OCI-LY1 (cell line): Measurements from ENCODE around the gene MACROD2.

ENCODE experiments used
- H2AFZ ChIP-seq: fragments of 200-600 bp; sonication (generic), shearing (Covaris generic); 2 replicates; pipeline ENCODE4 v1.6.0; 2014; ENCODE audit warnings: antibody characterized with exemption, mild to moderate bottlenecking, low read length
- H3F3A ChIP-seq: fragments of 200-600 bp; sonication (generic), shearing (Covaris generic); 2 replicates; pipeline ENCODE4 v1.6.0; 2014; ENCODE audit warnings: mild to moderate bottlenecking, antibody characterized with exemption, low read length, moderate library complexity; ENCODE audit not compliant: insufficient read depth
- H3K27ac ChIP-seq: fragments of 200-600 bp; sonication (generic); 2 replicates; pipeline ENCODE4 v1.5.1; 2014; ENCODE audit warnings: low read length, mixed run types, mild to moderate bottlenecking, low read depth; ENCODE audit not compliant: poor library complexity, severe bottlenecking
- H3K27me3 ChIP-seq: fragments of 200-600 bp; sonication (generic); 2 replicates; pipeline ENCODE4 v1.6.0; 2014; ENCODE audit warnings: antibody characterized with exemption, mild to moderate bottlenecking, low read length, moderate library complexity; ENCODE audit not compliant: insufficient read depth
- H3K36me3 ChIP-seq: fragments of 200-600 bp; sonication (generic); 2 replicates; pipeline ENCODE4 v1.6.1; 2014; ENCODE audit warnings: mild to moderate bottlenecking, antibody characterized with exemption, low read length, moderate library complexity, mixed read lengths; ENCODE audit not compliant: insufficient read depth
- H3K4me1 ChIP-seq: fragments of 200-600 bp; sonication (generic); 2 replicates; pipeline ENCODE4 v1.5.1; 2014; ENCODE audit warnings: mild to moderate bottlenecking, low read length, moderate library complexity; ENCODE audit not compliant: insufficient read depth, severe bottlenecking
- H3K4me2 ChIP-seq: fragments of 200-600 bp; sonication (generic), shearing (Covaris generic); 2 replicates; pipeline ENCODE4 v1.6.1; 2014; ENCODE audit warnings: low read length
- H3K4me3 ChIP-seq: fragments of 200-600 bp; sonication (generic); 2 replicates; pipeline ENCODE4 v1.5.1; 2014; ENCODE audit warnings: low read length, low read depth, mild to moderate bottlenecking, mixed read lengths; ENCODE audit not compliant: poor library complexity, severe bottlenecking
- H3K79me2 ChIP-seq: fragments of 200-600 bp; shearing (Covaris generic); 2 replicates; pipeline ENCODE4 v1.6.1; 2016; ENCODE audit warnings: mixed run types, low read length, mixed read lengths; ENCODE audit not compliant: insufficient read depth
- H3K9ac ChIP-seq: fragments of 200-600 bp; sonication (generic), shearing (Covaris generic); 2 replicates; pipeline ENCODE4 v1.6.1; 2014; ENCODE audit warnings: mild to moderate bottlenecking, low read length, mixed read lengths
- H3K9me2 ChIP-seq: fragments of 200-600 bp; sonication (generic), shearing (Covaris generic); 2 replicates; pipeline ENCODE4 v1.6.1; 2014; ENCODE audit warnings: low read depth, mild to moderate bottlenecking, low read length, mixed read lengths
- H3K9me3 ChIP-seq: fragments of 200-600 bp; shearing (Covaris generic); 2 replicates; pipeline ENCODE4 v1.6.1; 2014; ENCODE audit warnings: low read length, mixed read lengths
- H4K20me1 ChIP-seq: fragments of 200-600 bp; sonication (generic), shearing (Covaris generic); 2 replicates; pipeline ENCODE4 v1.6.0; 2016; ENCODE audit warnings: mild to moderate bottlenecking, low read length; ENCODE audit not compliant: insufficient read depth
- EZH2 ChIP-seq: fragments of 200-600 bp; sonication (generic), shearing (Covaris generic); IDR thresholded peaks from 2 replicates; pipeline ENCODE4 v1.8.0; 2017; ENCODE audit warnings: borderline replicate concordance, mixed run types, mild to moderate bottlenecking, antibody characterized with exemption, low read length, moderate library complexity, mixed read lengths
- TF ChIP-seq, protein P1 (sequence below): fragments of 200-600 bp; sonication (generic), shearing (Covaris generic); IDR thresholded peaks from 2 replicates; pipeline ENCODE4 v1.5.1; 2017; ENCODE audit warnings: mild to moderate bottlenecking, antibody characterized with exemption, low read length, moderate library complexity, mixed read lengths

The MACROD2 gene

DNA sequence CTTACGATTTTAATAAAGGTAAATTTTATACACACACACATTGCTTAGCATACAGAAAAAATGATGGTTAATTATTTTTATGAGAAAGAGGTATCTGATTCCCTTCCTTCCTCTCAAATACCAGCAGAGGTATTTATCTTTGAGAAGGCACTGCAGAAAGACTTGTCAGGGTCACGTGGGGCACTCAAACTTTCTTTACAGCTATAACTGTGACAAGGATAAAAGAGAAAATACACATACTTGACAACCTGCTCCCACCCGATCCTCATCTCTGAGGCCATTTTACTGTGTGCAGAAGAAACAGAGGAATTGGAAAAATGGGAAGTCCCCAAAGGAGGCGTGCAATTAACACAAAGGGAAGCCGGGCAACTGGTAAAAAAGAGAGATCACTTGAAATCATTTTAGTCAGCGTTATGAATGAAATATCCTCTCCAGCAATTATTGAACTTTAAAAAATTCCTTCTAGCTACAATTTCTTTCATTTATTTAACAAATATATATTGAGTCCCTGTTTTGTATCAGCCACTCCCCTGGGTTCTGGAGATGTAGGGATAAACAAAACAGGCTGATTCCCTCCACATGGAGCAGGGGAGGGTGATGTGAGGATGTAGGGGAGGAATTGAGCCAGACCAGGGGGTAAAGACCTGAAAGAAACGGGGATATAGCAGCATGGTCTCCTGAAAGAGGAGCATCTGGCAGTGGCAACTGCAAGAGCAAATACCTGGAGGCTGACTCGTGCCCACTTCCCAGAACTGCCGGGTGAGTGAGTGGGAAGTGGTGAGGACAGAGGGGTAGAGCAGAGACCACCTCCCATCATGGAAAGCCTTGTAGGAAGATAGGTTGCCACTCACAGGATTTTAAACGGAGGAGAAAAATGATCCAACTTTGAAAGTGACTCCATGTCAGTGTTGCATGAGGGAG is 2067.6 kb downstream of the MACROD2 start:
- Histone ChIP-seq H3K4me1 (no peaks in the 10 kb centered on the region), H3K9me3 (no peaks in the 10 kb centered on the region), H2AFZ (no peak overlapping the region), H3F3A (no peaks in the 10 kb centered on the region), H3K4me3 (no peak overlapping the region), H3K4me2 (no peak overlapping the region), H3K9ac (no peak overlapping the region), H3K9me2 (no peaks in the 10 kb centered on the region), H3K79me2 (no peaks in the 10 kb centered on the region), H3K27ac (no peak overlapping the region), H3K27me3 (no peaks in the 10 kb centered on the region), H4K20me1 (no peaks in the 10 kb centered on the region), H3K36me3 (no peaks in the 10 kb centered on the region)
- TF ChIP-seq EZH2: no peak
- TF ChIP-seq, protein P1, sequence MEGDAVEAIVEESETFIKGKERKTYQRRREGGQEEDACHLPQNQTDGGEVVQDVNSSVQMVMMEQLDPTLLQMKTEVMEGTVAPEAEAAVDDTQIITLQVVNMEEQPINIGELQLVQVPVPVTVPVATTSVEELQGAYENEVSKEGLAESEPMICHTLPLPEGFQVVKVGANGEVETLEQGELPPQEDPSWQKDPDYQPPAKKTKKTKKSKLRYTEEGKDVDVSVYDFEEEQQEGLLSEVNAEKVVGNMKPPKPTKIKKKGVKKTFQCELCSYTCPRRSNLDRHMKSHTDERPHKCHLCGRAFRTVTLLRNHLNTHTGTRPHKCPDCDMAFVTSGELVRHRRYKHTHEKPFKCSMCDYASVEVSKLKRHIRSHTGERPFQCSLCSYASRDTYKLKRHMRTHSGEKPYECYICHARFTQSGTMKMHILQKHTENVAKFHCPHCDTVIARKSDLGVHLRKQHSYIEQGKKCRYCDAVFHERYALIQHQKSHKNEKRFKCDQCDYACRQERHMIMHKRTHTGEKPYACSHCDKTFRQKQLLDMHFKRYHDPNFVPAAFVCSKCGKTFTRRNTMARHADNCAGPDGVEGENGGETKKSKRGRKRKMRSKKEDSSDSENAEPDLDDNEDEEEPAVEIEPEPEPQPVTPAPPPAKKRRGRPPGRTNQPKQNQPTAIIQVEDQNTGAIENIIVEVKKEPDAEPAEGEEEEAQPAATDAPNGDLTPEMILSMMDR: no peak

- no peak overlapping the region for H2AFZ ChIP-seq
- no peaks in the 10 kb centered on the region for H3K27me3 ChIP-seq
- H3K9me2 ChIP-seq: no peaks in the 10 kb centered on the region
- H3K36me3 ChIP-seq: no peaks in the 10 kb centered on the region
- H3F3A ChIP-seq: no peaks in the 10 kb centered on the region
- H3K4me2 ChIP-seq: no peak overlapping the region
- H3K9ac ChIP-seq: no peak overlapping the region
- no peaks in the 10 kb centered on the region for H4K20me1 ChIP-seq
- H3K79me2 ChIP-seq: no peaks in the 10 kb centered on the region
- no peaks in the 10 kb centered on the region for H3K4me1 ChIP-seq
- H3K9me3 ChIP-seq: no peaks in the 10 kb centered on the region
- no peak overlapping the region for H3K4me3 ChIP-seq
- H3K27ac ChIP-seq: no peak overlapping the region
- TF ChIP-seq, protein P1: no peak
- TF ChIP-seq EZH2: no peak
These were observed 2068.6 kb downstream of the MACROD2 start for GRCh38 chr20:16063881-16064280.

DNA sequence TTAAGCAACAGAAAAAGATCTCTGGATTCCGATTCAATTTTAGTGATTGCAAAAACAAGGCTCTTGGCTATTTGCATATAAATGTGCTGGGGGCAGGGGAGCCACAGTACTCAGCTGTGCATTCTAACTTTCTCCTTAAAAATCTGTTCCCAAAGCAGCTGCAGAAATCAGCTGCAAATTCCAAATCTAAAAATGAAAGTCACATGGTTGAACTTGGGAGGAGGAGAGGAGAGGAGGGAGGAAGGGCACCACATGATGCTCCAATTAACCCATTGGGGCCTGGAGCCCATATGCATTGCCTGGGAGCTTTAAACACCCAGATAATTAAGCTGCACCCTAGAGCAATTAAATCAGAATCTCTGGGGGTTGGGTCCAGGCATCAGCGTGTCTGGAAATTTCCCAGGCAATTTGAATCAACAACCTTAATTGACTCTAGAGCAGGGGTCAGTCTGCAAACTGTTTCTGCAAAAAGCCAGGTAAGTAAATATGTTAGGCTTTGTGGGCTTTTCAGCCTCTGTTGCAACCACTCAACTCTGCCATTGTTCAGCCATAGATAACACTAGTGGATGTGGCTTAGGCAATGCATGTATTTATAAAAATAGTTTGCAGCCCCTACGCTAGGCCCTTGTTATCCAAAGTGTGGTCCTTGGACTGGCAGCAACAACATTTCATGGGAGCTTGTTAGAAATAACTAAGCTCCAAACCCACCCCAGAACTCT is 2069.8 kb downstream of the MACROD2 start:
- no peaks in the 10 kb centered on the region for H3K36me3 ChIP-seq
- no peaks in the 10 kb centered on the region for H3F3A ChIP-seq
- H2AFZ ChIP-seq: no peak overlapping the region
- H3K9ac ChIP-seq: no peak overlapping the region
- no peaks in the 10 kb centered on the region for H3K27me3 ChIP-seq
- no peak overlapping the region for H3K4me3 ChIP-seq
- H3K9me3 ChIP-seq: no peaks in the 10 kb centered on the region
- no peaks in the 10 kb centered on the region for H4K20me1 ChIP-seq
- no peak overlapping the region for H3K4me2 ChIP-seq
- TF ChIP-seq, protein P1: no peak
- TF ChIP-seq EZH2: no peak
- H3K27ac ChIP-seq: no peak overlapping the region
- no peaks in the 10 kb centered on the region for H3K79me2 ChIP-seq
- H3K4me1 ChIP-seq: no peaks in the 10 kb centered on the region
- H3K9me2 ChIP-seq: no peaks in the 10 kb centered on the region
